Left ventricle myocardium inferior (tissue), 1 donor: ENCODE results near the gene NEK10. TPM values are rescaled to one million over a fixed set of nuclear protein-coding genes. Genes with fewer than 3 reads are reported as not detected.

Source experiments
- DNase-seq: peaks from one replicate; pipeline ENCODE4 v3.0.0-alpha.2; 2020
- H3K27ac ChIP-seq: fragments of 200-600 bp; replicated peaks from 2 replicates; pipeline ENCODE4 v1.8.0; 2021
- H3K27me3 ChIP-seq: fragments of 200-600 bp; 2 replicates; pipeline ENCODE4 v1.8.0; 2021; ENCODE audit warnings: low read depth
- H3K36me3 ChIP-seq: fragments of 200-600 bp; 2 replicates; pipeline ENCODE4 v1.8.0; 2021
- H3K4me1 ChIP-seq: fragments of 200-600 bp; 2 replicates; pipeline ENCODE4 v1.8.0; 2021
- H3K4me3 ChIP-seq: fragments of 200-600 bp; 2 replicates; pipeline ENCODE4 v1.8.0; 2021; ENCODE audit warnings: mild to moderate bottlenecking, moderate library complexity
- H3K9me3 ChIP-seq: fragments of 200-600 bp; replicated peaks from 2 replicates; pipeline ENCODE4 v1.8.0; 2021
- intact Hi-C: fragments of 100-400 bp; cut with micrococcal nuclease; formaldehyde crosslinking; loops from one replicate; pipeline ENCODE4 v1.11.0; 2022
- total RNA-seq: library from RNA; stranded (reverse); fragmentation: NEBNext Ultra II Directional; extraction: Animal tissue kit (Norgen Biotek cat#: 25700); gene quantifications from one replicate; pipeline ENCODE4 v1.2.1, GENCODE V29; 2021
- TF ChIP-seq, protein P1 (sequence below): fragments of 200-600 bp; IDR thresholded peaks from 2 replicates; pipeline ENCODE4 v1.8.0; 2021; ENCODE audit warnings: antibody characterized with exemption, mild to moderate bottlenecking, borderline replicate concordance
- donor health status: DM: no; HTN: yes; CAD: no; lungs with severe emphysema.

NEK10 gene
- total RNA-seq, 1 donor from 2014 or later: 11.5 TPM

DNA sequence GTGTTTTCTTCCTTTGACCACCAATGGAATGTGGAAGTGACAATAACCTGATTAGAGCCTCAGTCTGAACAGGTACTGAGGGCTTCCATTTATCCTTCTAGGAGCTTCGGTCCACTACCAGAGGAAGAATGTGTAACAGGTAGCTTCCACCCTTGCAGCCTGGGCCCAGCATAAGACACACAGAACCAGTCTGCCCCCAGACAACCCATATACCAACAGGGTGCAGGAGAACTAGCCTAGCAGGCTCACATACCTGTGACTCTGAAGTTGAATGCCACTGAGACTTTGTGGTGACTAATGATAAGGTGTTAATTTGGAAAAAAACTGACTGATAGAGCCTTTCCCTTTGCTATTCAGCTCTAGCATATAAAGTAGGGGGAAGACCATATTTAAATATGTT, 166.2 kb downstream of the NEK10 start:
- H3K36me3 ChIP-seq: no peaks in the 10 kb centered on the region
- no peak overlapping the region for H3K4me3 ChIP-seq
- no peak for DNase-seq
- TF ChIP-seq, protein P1, sequence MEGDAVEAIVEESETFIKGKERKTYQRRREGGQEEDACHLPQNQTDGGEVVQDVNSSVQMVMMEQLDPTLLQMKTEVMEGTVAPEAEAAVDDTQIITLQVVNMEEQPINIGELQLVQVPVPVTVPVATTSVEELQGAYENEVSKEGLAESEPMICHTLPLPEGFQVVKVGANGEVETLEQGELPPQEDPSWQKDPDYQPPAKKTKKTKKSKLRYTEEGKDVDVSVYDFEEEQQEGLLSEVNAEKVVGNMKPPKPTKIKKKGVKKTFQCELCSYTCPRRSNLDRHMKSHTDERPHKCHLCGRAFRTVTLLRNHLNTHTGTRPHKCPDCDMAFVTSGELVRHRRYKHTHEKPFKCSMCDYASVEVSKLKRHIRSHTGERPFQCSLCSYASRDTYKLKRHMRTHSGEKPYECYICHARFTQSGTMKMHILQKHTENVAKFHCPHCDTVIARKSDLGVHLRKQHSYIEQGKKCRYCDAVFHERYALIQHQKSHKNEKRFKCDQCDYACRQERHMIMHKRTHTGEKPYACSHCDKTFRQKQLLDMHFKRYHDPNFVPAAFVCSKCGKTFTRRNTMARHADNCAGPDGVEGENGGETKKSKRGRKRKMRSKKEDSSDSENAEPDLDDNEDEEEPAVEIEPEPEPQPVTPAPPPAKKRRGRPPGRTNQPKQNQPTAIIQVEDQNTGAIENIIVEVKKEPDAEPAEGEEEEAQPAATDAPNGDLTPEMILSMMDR: no peak
- H3K9me3 ChIP-seq: peaks cover 7% of the 10 kb centered on the region
- H3K4me1 ChIP-seq: no peaks in the 10 kb centered on the region
- no peak overlapping the region for H3K27ac ChIP-seq
- intact Hi-C loops: no loop called here
- H3K27me3 ChIP-seq: no peaks in the 10 kb centered on the region

DNA sequence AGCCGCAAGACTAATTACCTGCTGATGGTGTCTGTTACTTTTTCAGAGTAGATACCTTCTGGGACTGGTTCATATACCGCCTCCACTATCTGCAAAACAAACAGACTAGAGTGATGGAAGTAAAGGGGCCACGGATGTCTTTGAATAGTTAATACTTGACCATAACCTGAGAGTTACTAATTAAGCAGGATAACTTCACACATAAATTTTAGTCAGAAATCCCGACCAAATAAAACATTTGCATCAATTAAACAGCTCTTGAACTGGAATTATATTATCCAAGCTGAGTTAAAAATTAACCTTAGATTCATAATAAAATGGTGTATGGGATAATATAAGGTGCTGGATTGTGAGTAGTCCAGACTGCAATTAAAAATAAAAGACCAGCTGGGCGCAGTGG, 167.7 kb downstream of the NEK10 start:
- H3K9me3 ChIP-seq: peaks cover 8% of the 10 kb centered on the region
- H3K27ac ChIP-seq: no peak overlapping the region
- DNase-seq: no peak
- no peaks in the 10 kb centered on the region for H3K36me3 ChIP-seq
- no peak overlapping the region for H3K4me3 ChIP-seq
- intact Hi-C loops: no loop called here
- no peaks in the 10 kb centered on the region for H3K4me1 ChIP-seq
- TF ChIP-seq, protein P1: no peak
- H3K27me3 ChIP-seq: no peaks in the 10 kb centered on the region

DNA sequence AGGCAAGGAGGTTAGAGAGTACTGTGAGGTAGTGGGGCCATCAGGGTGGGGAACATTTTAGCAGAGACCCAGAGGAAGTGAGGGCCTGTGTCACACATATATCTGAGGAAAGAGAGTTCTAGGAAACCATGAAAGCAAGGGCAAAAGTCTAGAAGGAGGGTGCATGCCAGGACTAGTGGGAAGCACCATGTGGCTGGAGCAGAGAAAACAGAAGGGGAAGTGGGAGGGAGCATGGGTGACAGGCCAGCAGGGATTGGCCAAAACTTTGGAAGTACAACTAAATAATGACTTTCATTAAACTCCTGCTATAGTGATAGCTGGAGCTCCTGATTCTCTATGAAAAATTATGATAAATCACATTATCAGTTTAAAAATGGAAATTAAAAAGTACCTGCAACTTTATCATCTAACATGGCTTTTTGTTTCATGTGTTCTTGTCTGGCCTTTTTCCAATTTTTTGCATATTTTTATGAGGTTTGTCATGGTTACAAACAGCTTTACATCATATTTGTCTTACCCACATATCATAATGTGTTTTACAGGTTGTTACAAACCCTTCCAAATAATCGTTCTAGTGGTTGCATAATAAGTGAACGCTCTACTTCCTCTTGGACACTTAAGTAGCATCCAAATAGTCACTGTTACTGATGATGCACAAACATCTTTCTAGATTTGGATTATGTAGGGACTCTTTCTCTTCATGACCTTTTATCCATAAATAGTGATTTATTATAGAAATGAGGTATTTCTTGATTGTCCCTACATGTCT, 168.3 kb downstream of the NEK10 start:
- H3K27me3 ChIP-seq: no peaks in the 10 kb centered on the region
- DNase-seq: no peak
- H3K4me3 ChIP-seq: no peak overlapping the region
- no peaks in the 10 kb centered on the region for H3K4me1 ChIP-seq
- H3K27ac ChIP-seq: no peak overlapping the region
- intact Hi-C loops: no loop called here
- H3K9me3 ChIP-seq: peaks cover 8% of the 10 kb centered on the region
- TF ChIP-seq, protein P1: no peak
- H3K36me3 ChIP-seq: no peaks in the 10 kb centered on the region

DNA sequence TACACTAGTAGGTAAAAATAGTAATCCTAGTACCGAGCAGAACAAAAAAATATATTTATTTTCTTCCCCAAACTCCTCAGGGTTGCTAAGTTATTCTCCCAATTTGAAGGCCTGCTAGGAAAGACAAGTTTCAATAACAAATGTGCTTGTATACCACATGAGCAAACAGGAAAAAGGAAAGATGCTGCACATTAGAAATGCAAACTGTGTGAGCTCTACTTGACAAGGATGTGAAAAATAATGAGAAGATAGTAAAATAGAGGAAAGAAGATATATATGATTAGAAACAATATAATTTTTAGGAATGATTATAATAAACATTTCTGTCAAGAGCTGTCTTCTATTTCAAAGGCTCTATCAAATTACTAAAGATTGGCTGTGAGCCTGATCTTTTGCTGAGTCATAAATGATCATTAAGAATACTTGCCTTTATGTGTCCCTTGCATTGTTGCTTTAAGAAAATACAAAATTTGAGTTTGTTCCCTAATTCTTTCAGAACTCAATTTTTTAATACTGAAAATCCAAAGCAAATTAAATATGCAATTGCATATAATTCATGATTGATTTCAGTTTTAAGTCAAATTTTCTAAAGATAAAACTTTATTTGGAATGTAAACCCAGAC, 174.2 kb downstream of the NEK10 start:
- H3K9me3 ChIP-seq: peaks cover 8% of the 10 kb centered on the region

DNA sequence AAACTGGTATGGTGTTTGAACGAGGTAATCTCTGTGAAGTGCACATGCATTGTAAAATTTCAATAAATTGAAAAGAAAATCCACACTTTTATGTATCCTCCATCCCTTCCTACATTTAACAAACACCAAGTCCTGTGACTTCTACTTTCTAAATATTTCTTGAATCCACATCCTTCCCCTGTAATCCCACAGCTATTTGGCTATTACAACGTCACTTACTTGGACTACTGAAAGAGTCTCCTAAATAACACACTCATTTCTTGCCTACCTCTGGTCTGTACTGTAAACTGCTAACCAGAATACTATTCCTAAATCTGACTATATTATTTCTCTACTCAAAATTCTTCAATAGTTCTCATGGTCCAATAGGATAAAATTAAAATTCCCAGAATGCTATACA, 176.1 kb downstream of the NEK10 start:
- peaks cover 4% of the 10 kb centered on the region for H3K36me3 ChIP-seq
- H3K27ac ChIP-seq: no peak overlapping the region
- H3K4me3 ChIP-seq: no peak overlapping the region
- intact Hi-C loops: no loop called here
- TF ChIP-seq, protein P1: no peak
- no peaks in the 10 kb centered on the region for H3K27me3 ChIP-seq
- no peak for DNase-seq
- H3K4me1 ChIP-seq: peaks cover 8% of the 10 kb centered on the region
- H3K9me3 ChIP-seq: peaks cover 3% of the 10 kb centered on the region

More for the DNA sequence above, 174.2 kb downstream of the NEK10 start:
- Histone ChIP-seq H3K27me3 (no peaks in the 10 kb centered on the region), H3K27ac (no peak overlapping the region), H3K4me1 (peaks cover 8% of the 10 kb centered on the region), H3K4me3 (no peak overlapping the region), H3K36me3 (peaks cover 4% of the 10 kb centered on the region)
- TF ChIP-seq, protein P1: no peak
- no peak for DNase-seq
- intact Hi-C loops: no loop called here
